GM20000 (cell line): ENCODE measurements around the gene KRTAP19-3.
"Not testable (repeated sequence)": the region's sequence is repeated elsewhere in the genome, so short reads cannot be mapped to it uniquely, and the experiment has no call there.

ENCODE experiments used
- DNase-seq: peaks from one replicate; pipeline ENCODE4 v3.0.0; 2012; ENCODE audit warnings: low spot score
- CTCF ChIP-seq: IDR thresholded peaks from 2 replicates; pipeline ENCODE4 v1.5.1; 2012; ENCODE audit warnings: mild to moderate bottlenecking, control low read depth; ENCODE audit errors: extremely low read depth, missing control alignments

The KRTAP19-3 gene

GRCh38 chr21:30491963-30492428 is at the start of gene KRTAP19-3:
Gene KRTAP19-3, minus strand, starts transcription at chr21:30492013. Its CDS starts 56 bp downstream, at chr21:30491957.
- no peak for DNase-seq
- TF ChIP-seq CTCF = no peak

GRCh38 chr21:30518876-30519275 is 27.1 kb upstream of the KRTAP19-3 start:
- DNase-seq = no peak
- no peak for TF ChIP-seq CTCF

GRCh38 chr21:30515681-30516080 is 23.9 kb upstream of the KRTAP19-3 start:
- DNase-seq = no peak
- TF ChIP-seq CTCF = no peak

GRCh38 chr21:30505621-30506205 is 13.9 kb upstream of the KRTAP19-3 start:
- DNase-seq = not testable (repeated sequence)

- DNase-seq = no peak
- no peak for TF ChIP-seq CTCF
Measured at GRCh38 chr21:30502041-30502440, 10.2 kb upstream of the KRTAP19-3 start, which contains the start of gene KRTAP19-5. Gene KRTAP19-5, minus strand, starts transcription at chr21:30502141. Its CDS starts 51 bp downstream, at chr21:30502090.

- no peak for TF ChIP-seq CTCF
Measured at GRCh38 chr21:30497065-30497464, 5.3 kb upstream of the KRTAP19-3 start, which contains the start of gene KRTAP19-4. Gene KRTAP19-4, minus strand, starts transcription at chr21:30497165. Its CDS starts 55 bp downstream, at chr21:30497110.

GRCh38 chr21:30487336-30487735 is 4.5 kb downstream of the KRTAP19-3 start, which contains the start of gene KRTAP19-2:
Gene KRTAP19-2, minus strand, starts transcription at chr21:30487436. Its CDS starts 88 bp downstream, at chr21:30487348.
- no peak for TF ChIP-seq CTCF

More at GRCh38 chr21:30497065-30497464, 5.3 kb upstream of the KRTAP19-3 start, which contains the start of gene KRTAP19-4:
- DNase-seq = no peak

GRCh38 chr21:30486180-30486579 is 5.6 kb downstream of the KRTAP19-3 start:
- no peak for TF ChIP-seq CTCF
- no peak for DNase-seq

More at GRCh38 chr21:30487336-30487735, 4.5 kb downstream of the KRTAP19-3 start, which contains the start of gene KRTAP19-2:
- DNase-seq = no peak
